A549 (cell line): ENCODE data around the gene TRPM4. TPM values are rescaled to one million over a fixed set of nuclear protein-coding genes. Genes with fewer than 3 reads are reported as not detected.
A peak's percentile ranks its signal among the peaks of the same experiment; 100 is the strongest.

ENCODE experiments used
- ATAC-seq, 2 experiments: fragments of 200-7000 bp in 1 of 2; fragments of >200 bp in 1 of 2; cut with Nextera tagmentation in 1 of 2; cut with Tn5 transposase in 1 of 2; 3 replicates each; pipeline versions ENCODE4 v1.8.0 to v1.9.1; 2018 to 2020; ENCODE audit warnings: mild to moderate bottlenecking in 1 of 2, moderate library complexity in 1 of 2
- CTCF ChIA-PET: fragments of 300-600 bp; sonication (Branson Sonifier 250); formaldehyde crosslinking; extraction: SDS; loops from one replicate; lab custom pipeline; 2021; ENCODE audit warnings: antibody characterized with exemption, inconsistent platforms; lab: Yijun Ruan, JAX
- POLR2A ChIA-PET: fragments of 350-600 bp; formaldehyde crosslinking; extraction: SDS; loops from one replicate; lab custom pipeline; 2021; ENCODE audit warnings: antibody characterized with exemption, inconsistent platforms; lab: Yijun Ruan, JAX
- DNase-seq, 2 experiments: peaks; one replicate each; pipeline versions ENCODE4 v3.0.0 to v3.0.0-alpha.2; 2011 to 2016; ENCODE audit warnings: low read depth in 1 of 2, low spot score in 1 of 2
- FAIRE-seq: peaks from 2 replicates; lab custom pipeline; 2011; peaks lifted over from hg19 to GRCh38; lab: Jason Lieb, UNC
- H3K27ac ChIP-seq, 2 experiments: fragments of >200 bp; sonication (Bioruptor Twin); formaldehyde crosslinking; 3 replicates each; pipeline ENCODE4 v1.5.1; 2016 to 2017
- H3K4me1 ChIP-seq: fragments of >200 bp; sonication (Bioruptor Twin); formaldehyde crosslinking; 3 replicates; pipeline ENCODE4 v1.6.1; 2016
- H3K4me2 ChIP-seq: fragments of >200 bp; sonication (Bioruptor Twin); formaldehyde crosslinking; 3 replicates; pipeline ENCODE4 v1.6.1; 2016
- H3K4me3 ChIP-seq: fragments of >200 bp; sonication (Bioruptor Twin); formaldehyde crosslinking; 3 replicates; pipeline ENCODE4 v1.5.1; 2016
- H3K9me3 ChIP-seq: fragments of >200 bp; sonication (Bioruptor Twin); formaldehyde crosslinking; 3 replicates; pipeline ENCODE4 v1.6.1; 2016
- EHF ChIP-seq: fragments of 250-450 bp; sonication (Bioruptor Pico); IDR thresholded peaks from 2 replicates; pipeline ENCODE4 v1.5.0; 2020; ENCODE audit warnings: mild to moderate bottlenecking
- EHMT2 ChIP-seq: fragments of 200-600 bp; sonication (generic); IDR thresholded peaks from 2 replicates; pipeline ENCODE4 v1.6.1; 2016; ENCODE audit warnings: antibody characterized with exemption, low read depth, mild to moderate bottlenecking, moderate library complexity
- ESRRA ChIP-seq: fragments of 150-350 bp; IDR thresholded peaks from 2 replicates; pipeline ENCODE4 v1.6.1; 2014; ENCODE audit warnings: mild to moderate bottlenecking, low read length, borderline replicate concordance
- FOSB ChIP-seq: fragments of 250-450 bp; sonication (Bioruptor Pico); IDR thresholded peaks from 2 replicates; pipeline ENCODE4 v1.5.0; 2020; ENCODE audit warnings: mild to moderate bottlenecking, moderate library complexity
- FOSL2 ChIP-seq, 2 experiments: fragments of 450-650 bp in 1 of 2; fragments of >200 bp in 1 of 2; sonication (Bioruptor Twin) in 1 of 2; formaldehyde crosslinking; IDR thresholded peaks; 2 replicates each; pipeline versions ENCODE4 v1.5.0 to v1.6.1; 2016 to 2020; ENCODE audit warnings: mild to moderate bottlenecking in 1 of 2, moderate library complexity in 1 of 2
- HDAC2 ChIP-seq: fragments of 200-600 bp; sonication (generic); IDR thresholded peaks from 2 replicates; pipeline ENCODE4 v1.6.1; 2016
- KDM1A ChIP-seq: fragments of 200-600 bp; sonication (generic); IDR thresholded peaks from 2 replicates; pipeline ENCODE4 v1.6.1; 2016; ENCODE audit warnings: low read depth, mild to moderate bottlenecking
- MAFK ChIP-seq: fragments of 450-650 bp; IDR thresholded peaks from 2 replicates; pipeline ENCODE4 v1.6.1; 2014; ENCODE audit not compliant: partially characterized antibody
- MAZ ChIP-seq: fragments of 150-350 bp; IDR thresholded peaks from 2 replicates; pipeline ENCODE4 v1.6.1; 2014; ENCODE audit warnings: antibody characterized with exemption, low read depth, low read length, borderline replicate concordance
- NPAS2 ChIP-seq: fragments of 250-450 bp; sonication (Bioruptor Pico); IDR thresholded peaks from 2 replicates; pipeline ENCODE4 v1.8.0; 2022; ENCODE audit warnings: mild to moderate bottlenecking, moderate library complexity, borderline replicate concordance
- PBX3 ChIP-seq: IDR thresholded peaks from 2 replicates; pipeline ENCODE4 v1.6.1; 2012
- RARB ChIP-seq: fragments of 250-450 bp; sonication (Bioruptor Pico); IDR thresholded peaks from 2 replicates; pipeline ENCODE4 v1.8.0; 2021; ENCODE audit warnings: mild to moderate bottlenecking, moderate library complexity
- RNF2 ChIP-seq: fragments of 200-600 bp; sonication (generic); IDR thresholded peaks from 2 replicates; pipeline ENCODE4 v1.6.1; 2016; ENCODE audit warnings: low read depth, mild to moderate bottlenecking, antibody characterized with exemption, moderate library complexity, borderline replicate concordance
- TFCP2L1 ChIP-seq: fragments of 250-450 bp; sonication (Bioruptor Pico); IDR thresholded peaks from 2 replicates; pipeline ENCODE4 v1.5.0; 2021; ENCODE audit warnings: mild to moderate bottlenecking
- WGBS: methylation state at CpG from one replicate; pipeline ENCODE4 v1.1.6; 2017; ENCODE audit errors: missing lambda C conversion rate; 5-methylcytosine and 5-hydroxymethylcytosine counted together
- polyA plus RNA-seq, 4 experiments: library from polyadenylated mRNA; depleted of rRNA in 3 of 4; stranded (reverse); fragments of >200 nt; fragmentation: RNase III in 1 of 4; extraction: RNeasy Plus Mini Kit Qiagen cat#74134 plus additional on column Dnase treatment in 1 of 4; gene quantifications; 2 replicates in 3 of 4; 3 replicates in 1 of 4; pipeline ENCODE4 v1.2.3, GENCODE V29; 2011 to 2017
- TF ChIP-seq, protein P1 (sequence below): fragments of 200-600 bp; sonication (generic); IDR thresholded peaks from 2 replicates; pipeline ENCODE4 v1.6.1; 2016; ENCODE audit warnings: antibody characterized with exemption, mild to moderate bottlenecking, moderate library complexity

The TRPM4 gene
- polyA plus RNA-seq, 2 of the 4 experiments (the other 2 are of a cell fraction) = 4.7 to 9.1 TPM

DNA sequence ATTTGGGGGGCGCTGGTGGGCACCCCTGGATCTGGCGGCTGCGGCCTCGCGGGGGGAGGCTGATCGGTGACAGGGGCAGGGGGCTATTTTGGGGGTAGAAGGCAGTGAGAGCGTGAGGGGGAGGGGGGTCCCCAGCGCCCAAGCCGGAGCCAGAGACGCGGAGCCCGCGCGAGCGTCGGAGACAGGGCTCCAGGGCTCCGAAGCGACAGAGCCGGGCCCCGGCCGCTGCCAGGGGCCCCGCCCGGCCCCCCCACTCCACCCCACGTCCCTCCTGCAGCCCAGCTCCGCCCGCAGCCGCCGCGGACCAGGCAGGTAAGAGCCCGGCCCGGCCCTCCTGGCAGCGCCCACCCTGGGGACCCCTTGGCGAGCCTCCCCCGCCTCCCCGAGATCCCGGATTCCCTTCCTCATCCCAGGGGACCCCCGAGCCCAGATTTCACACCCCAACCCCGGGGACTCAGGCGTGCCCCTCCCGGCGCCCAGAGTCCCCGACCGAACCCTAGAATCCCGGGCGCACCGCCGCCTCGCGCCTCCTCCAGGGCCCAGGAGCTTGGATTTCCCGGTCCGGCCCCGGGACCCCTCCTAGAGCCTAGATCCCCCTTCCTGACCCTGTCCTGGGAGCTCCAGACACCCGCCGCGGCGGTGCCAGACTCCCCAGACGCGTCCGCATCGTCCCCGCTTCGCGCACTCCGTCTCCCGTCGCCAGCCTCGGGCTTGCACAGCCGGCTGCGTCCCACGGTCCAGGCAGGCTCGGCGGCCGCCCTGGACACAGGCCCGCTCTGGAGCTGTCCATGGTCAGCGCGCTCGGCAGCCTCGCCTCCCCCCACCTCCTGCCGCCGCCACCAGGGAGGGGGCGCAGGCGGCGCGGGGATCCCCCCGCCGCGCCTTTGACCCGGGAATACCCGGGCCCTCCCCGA is 37.9 kb upstream of the TRPM4 start, which contains the start of gene PPFIA3 (continued):
- TF ChIP-seq EHMT2 (0 out of 2 replicates have a peak, but pooled peaks have one; percentile 70), MAFK (no peak), PBX3 (no peak), MAZ (no peak), RNF2 (peak; percentile 70; the same call in 1 of the 2 replicates), TFCP2L1 (CRISPR knock-in tag) (no peak), FOSL2 (IDR thresholded peaks at IDR 0.05) (no peak), FOSL2 (CRISPR knock-in tag; IDR thresholded peaks at IDR 0.05) (no peak), KDM1A (no peak), ESRRA (no peak), FOSB (CRISPR knock-in tag) (no peak), NPAS2 (no peak), HDAC2 (0 out of 2 replicates have a peak, but pooled peaks have one; percentile 55)
- TF ChIP-seq, protein P1, sequence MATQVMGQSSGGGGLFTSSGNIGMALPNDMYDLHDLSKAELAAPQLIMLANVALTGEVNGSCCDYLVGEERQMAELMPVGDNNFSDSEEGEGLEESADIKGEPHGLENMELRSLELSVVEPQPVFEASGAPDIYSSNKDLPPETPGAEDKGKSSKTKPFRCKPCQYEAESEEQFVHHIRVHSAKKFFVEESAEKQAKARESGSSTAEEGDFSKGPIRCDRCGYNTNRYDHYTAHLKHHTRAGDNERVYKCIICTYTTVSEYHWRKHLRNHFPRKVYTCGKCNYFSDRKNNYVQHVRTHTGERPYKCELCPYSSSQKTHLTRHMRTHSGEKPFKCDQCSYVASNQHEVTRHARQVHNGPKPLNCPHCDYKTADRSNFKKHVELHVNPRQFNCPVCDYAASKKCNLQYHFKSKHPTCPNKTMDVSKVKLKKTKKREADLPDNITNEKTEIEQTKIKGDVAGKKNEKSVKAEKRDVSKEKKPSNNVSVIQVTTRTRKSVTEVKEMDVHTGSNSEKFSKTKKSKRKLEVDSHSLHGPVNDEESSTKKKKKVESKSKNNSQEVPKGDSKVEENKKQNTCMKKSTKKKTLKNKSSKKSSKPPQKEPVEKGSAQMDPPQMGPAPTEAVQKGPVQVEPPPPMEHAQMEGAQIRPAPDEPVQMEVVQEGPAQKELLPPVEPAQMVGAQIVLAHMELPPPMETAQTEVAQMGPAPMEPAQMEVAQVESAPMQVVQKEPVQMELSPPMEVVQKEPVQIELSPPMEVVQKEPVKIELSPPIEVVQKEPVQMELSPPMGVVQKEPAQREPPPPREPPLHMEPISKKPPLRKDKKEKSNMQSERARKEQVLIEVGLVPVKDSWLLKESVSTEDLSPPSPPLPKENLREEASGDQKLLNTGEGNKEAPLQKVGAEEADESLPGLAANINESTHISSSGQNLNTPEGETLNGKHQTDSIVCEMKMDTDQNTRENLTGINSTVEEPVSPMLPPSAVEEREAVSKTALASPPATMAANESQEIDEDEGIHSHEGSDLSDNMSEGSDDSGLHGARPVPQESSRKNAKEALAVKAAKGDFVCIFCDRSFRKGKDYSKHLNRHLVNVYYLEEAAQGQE = peak; percentile 97

DNA sequence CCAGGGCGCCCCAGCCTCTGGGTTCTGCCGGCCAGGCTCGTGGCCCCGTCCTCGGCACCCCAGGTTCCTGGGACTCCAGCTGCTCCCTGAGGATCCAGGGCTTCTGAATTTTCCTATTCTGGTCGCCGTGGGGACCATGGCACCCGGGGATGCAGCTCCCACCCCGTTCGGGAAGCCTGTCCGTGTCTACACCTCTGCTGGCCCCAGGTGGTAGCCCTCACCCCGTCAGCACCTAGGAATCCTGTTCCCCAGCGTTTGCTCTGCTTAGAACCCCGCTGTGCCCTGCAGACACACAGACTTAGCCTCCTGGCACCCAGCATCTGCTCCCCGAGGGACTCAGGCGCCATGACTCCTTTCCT is 37.3 kb upstream of the TRPM4 start:
- H3K27ac ChIP-seq = peak overlapping the region in 1 of 2 experiments; percentile 95; a peak in 2 of 6 replicates
- TF ChIP-seq EHF (CRISPR knock-in tag) = no peak
- TF ChIP-seq, protein P1 = peak; percentile 87
- TF ChIP-seq EHMT2 = 0 out of 2 replicates have a peak, but pooled peaks have one; percentile 28
- no peak for TF ChIP-seq RARB (CRISPR knock-in tag)
- TF ChIP-seq, all 56 proteins: peak for 2
- Histone ChIP-seq H3K4me3 (peak overlapping the region; percentile 62), H3K4me2 (peak overlapping the region; percentile 87), H3K9me3 (no peaks in the 10 kb centered on the region), H3K4me1 (peaks cover 16% of the 10 kb centered on the region)
- WGBS = 30% methylated on average over 11 of the region's 16 CpGs
- ChIA-PET POLR2A (interaction anchor here (0.8 to 1.2 kb wide), 3 partner anchors 20 to 127 kb away, joined by 3 to 5 read pairs (median 4); partner anchors contain the start of gene RUVBL2), CTCF (interaction anchor here (0.6 to 21.0 kb wide), 14 partner anchors 11 to 449 kb away, joined by 3 to 298 read pairs (median 4); partner anchors contain the start of genes GYS1 and RUVBL2)
- no peak for DNase-seq
- FAIRE-seq = no peak
- ATAC-seq = peak in 1 of 2 experiments; percentile 1; a peak in 1 of 6 replicates
